GM18867 (cell line): Measurements from ENCODE around the gene ZMIZ1.

ENCODE experiments used
- ATAC-seq: cut with Tn5 transposase; IDR thresholded peaks from one replicate; pipeline ENCODE4 v1.9.1; 2021; ENCODE audit warnings: mild to moderate bottlenecking, moderate library complexity; ENCODE audit not compliant: unreplicated experiment

ZMIZ1 gene

GRCh38 chr10:79135790-79136189, 67.0 kb downstream of the ZMIZ1 start:
- ATAC-seq = no peak

DNA sequence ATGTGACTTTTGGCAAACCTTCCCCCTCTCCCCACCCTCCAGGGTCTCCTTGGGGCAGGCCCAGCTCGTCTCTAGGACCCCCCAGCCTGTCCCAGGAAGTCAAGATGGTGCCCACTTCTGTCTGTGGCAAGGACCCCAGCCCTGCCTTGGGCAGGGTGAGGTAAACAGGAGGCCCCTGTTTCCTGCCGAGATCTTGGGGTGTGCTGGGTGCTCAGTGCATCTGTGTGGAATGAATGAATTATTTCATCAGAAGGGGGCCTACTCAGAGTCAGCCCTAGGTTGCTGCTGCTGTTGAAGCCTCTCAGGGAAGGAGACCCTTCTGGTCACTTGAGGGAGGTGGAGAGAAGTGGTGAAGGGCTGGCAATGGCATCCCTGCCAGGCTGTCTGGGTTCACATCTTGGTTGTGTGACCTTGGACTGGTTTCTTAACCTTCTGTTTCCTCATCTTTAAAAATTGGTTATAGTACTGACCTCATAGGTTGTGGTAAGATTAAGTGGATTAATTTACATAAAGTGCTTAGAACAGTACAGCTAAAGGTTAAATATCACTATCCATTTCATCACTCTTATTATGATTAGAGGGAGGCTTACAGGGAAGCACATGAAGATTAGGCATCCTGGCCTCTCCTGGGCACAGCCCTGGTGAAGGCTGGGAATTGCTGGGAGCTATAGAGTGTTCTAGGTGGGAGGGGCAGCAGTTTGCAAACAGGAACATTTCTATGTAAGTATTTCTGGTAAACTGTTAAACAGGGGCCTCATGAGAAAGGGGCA, 67.7 kb downstream of the ZMIZ1 start:
- ATAC-seq = no peak

GRCh38 chr10:79137300-79137756, 68.6 kb downstream of the ZMIZ1 start:
- ATAC-seq = no peak

GRCh38 chr10:79137826-79138225, 69.1 kb downstream of the ZMIZ1 start:
- no peak for ATAC-seq

DNA sequence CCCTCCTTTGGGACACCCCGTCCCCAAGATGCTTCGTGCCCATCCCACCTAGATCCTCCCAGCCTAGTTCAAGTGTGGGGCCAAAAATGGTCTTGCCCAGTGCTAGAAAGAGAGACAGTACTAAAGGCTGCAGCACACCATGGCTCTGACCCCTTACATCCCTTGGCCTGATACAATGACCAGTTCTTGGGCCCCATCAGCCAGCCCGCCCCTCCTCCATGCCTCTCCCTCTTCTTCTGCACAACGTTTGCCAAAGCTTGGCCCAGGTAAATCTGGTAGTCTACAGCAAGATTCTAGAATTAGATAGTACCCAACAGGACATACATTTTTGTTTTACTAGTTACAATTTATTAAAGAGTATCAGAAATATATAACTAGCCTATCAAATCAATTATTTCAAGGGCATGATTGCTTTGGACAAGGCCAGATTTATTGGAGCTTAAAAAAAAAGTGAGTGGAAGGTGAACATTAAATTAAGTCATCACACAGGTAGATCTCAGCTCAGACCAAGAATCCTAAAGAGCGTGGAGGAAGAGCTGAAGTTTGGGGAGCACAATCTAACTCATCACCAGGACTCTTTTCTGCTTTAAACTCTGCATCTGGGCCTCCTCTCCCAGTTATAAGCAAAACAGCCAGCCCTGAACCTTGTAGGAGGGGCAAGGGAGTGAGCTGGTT, 69.8 kb downstream of the ZMIZ1 start:
- no peak for ATAC-seq

DNA sequence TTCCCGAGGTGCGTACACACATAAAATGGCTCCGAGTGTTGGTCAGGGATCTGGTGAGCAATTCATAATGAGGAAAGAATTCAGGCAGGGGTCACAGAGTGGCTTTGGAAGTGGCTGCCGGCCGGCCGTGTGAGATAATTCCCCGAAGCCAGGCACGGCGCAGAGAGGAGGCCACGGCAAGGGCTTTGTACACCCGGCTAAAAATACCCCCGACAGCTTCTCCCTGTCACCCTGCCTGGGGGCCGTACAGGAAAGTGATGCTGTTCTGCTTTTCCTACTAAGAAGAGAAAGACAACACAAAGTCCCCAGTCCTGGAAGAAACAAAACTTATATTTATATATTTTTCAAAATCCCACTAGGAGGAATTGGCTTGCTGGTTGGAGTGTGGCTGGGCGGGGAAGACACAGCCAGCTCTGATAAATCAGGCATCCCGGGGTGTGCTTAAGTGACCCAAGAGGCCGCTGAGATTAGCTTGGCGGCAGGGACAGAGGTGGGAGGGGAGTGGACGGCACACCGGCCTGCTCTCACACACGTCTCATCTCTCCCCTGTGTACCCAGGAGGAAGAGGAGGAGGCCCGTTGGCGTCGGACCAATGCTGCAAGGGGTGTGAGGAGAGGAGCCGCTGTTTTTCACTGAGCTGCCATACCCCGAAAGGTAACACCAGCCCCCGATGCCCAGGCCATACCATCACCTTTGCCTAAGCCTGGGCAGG, 70.5 kb downstream of the ZMIZ1 start:
- ATAC-seq = no peak

GRCh38 chr10:79140085-79140793, 71.5 kb downstream of the ZMIZ1 start:
- no peak for ATAC-seq

DNA sequence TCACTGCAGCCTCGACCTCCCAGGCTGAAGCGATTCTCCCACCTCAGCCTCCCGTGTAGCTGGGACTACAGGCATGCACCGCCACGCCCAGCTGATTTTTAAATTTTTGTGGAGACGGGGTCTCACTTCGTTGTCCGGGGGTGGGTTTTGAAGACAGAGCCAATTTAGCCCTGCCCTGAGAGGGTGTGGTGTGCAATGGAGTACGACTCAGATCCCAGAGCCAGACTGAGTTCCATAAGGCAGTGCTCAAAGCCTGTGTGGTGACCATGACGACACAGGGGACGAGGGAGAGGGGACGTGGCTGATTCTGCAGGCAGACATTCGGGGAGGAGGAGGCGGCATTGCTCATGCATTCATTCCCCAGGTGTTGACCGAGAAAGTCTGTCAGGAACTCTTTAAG, 72.1 kb downstream of the ZMIZ1 start:
- no peak for ATAC-seq

DNA sequence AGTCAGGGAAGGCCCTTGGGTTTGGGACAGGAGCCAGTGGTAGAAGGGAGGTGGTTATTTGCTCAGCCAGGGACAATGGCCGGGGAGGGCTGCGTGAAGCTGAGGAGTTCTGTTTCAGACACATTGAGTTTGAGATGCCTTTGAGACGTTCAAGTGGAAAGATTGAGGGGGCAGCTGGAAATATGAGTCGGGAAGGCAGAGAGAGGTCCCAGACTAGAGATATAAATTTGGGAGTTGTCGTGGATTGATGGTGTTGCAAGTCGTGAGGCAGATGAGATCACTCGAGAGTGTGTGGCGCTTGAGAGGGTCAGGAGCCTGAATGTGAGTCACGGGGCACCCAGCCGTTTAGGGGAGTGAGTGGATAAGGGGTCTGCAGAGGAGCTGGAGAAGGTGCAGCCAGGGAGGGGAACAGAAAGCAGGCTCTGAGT, 73.3 kb downstream of the ZMIZ1 start:
- ATAC-seq = no peak

DNA sequence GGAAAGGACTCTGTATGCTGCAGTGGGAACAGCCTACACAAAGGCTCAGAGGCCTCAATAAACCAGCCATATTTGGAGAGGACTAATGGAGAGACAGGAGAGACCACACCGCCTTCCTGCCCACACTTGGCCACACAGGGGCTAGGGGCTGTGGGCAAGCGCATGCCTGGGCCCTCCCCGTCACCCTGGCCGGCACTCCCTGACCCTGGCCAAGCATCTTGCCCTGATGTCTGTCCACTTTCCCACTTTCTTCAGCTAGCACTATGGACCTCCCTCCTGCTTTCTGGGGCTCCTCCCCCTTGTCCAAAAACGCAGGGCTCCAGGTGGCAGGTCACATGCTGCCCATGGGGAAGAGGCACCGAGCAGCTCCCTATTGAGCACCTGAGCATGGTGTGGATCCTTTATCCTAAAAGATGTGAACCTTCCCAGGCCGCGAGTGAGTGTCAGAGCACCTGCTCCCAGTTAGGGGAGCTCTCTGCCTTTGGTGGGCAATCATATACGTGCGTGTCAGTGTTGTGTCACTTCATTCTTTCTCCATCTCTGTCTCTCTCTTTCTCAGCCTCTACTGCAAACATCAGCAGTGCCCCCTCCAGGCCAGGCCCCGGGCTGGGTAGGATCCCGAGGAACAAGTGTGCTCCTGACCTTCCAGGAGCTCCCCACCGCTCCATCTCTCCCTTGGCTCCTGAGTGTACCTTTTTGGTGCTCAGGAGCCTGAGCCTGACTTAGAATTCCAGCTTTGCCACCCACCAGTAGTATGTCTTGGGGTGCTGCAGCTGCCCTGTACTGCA, 74.0 kb downstream of the ZMIZ1 start:
- ATAC-seq = no peak

- ATAC-seq = no peak
Observed at GRCh38 chr10:79143879-79144278, 75.1 kb downstream of the ZMIZ1 start.

DNA sequence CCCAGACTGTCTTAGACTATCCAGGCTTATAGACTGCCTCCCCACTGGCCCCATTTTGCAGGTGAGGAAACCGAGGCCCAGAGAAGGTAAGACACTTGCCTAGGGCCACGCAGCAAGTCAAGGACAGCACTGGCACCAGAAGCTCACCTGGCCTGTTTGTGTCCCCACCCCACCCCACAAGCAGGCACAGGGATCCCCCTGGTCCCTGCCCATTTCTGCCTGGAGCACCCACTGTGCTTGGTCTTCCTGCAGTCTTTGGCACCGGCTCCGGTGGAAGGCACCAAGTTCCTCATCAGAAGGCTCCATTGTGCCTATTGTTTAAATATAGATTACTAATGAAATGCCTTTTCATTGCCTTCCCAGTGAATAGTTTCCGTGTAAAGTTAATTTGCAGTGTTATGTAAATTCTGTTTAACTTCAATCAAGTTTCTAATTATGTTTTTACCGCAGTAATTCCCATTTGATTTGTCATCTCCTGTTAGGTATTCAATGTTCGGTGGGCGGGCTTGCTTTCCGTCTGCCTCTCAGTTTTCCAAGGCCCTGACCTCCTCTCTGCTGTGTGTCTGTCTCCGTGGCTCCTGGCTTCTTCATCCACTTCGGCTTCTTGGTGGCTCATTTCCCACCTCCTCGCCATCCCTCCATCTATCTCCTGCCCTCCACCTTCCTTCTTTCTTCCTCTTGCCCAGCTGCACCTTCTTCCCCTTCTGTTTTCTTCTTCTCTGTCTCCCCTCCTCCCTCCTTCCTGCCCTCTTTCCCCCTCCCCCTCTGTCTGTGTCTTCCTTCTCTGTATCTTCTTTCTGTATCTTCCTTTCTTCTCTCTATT, 75.8 kb downstream of the ZMIZ1 start:
- no peak for ATAC-seq

GRCh38 chr10:79145174-79145483, 76.4 kb downstream of the ZMIZ1 start:
- no peak for ATAC-seq

- ATAC-seq = no peak
Observed at GRCh38 chr10:79145517-79146470, 77.0 kb downstream of the ZMIZ1 start.

GRCh38 chr10:79146611-79147130, 77.9 kb downstream of the ZMIZ1 start:
- ATAC-seq = no peak

GRCh38 chr10:79147306-79147705, 78.5 kb downstream of the ZMIZ1 start:
- ATAC-seq = no peak

GRCh38 chr10:79147796-79148451, 79.2 kb downstream of the ZMIZ1 start:
- ATAC-seq = no peak
